PC-3 (cell line): ENCODE results near the gene CGGBP1. TPM values are rescaled to one million over a fixed set of nuclear protein-coding genes. Genes with fewer than 3 reads are reported as not detected.

ENCODE experiments used
- ATAC-seq: fragments of 200-7000 bp; cut with Tn5 transposase; 2 replicates; pipeline ENCODE4 v1.9.1; 2020; ENCODE audit warnings: mild to moderate bottlenecking, moderate library complexity
- BruUV-seq: library from RNA; stranded (reverse); fragments of 400-500 nt; replicated peaks from 2 replicates; lab custom pipeline; 2021; lab: Mats Ljungman, UMichigan
- CTCF ChIA-PET: fragments of 300-600 bp; sonication (Branson Sonifier 250); formaldehyde crosslinking; loops from one replicate; lab custom pipeline; 2022; ENCODE audit warnings: antibody characterized with exemption; lab: Charles Lee
- POLR2A ChIA-PET: fragments of 300-600 bp; sonication (Branson Sonifier 250); formaldehyde crosslinking; loops from one replicate; lab custom pipeline; 2022; ENCODE audit warnings: antibody characterized with exemption; ENCODE audit not compliant: unreplicated experiment; lab: Charles Lee
- DNase-seq: peaks from one replicate; pipeline ENCODE4 v3.0.0-alpha.2; 2015
- H2AFZ ChIP-seq: fragments of 300-600 bp; sonication (generic); 2 replicates; pipeline ENCODE4 v1.6.0; 2016; ENCODE audit warnings: antibody characterized with exemption, low read length
- H3F3A ChIP-seq: fragments of 300-600 bp; sonication (generic); one replicate; pipeline ENCODE4 v1.6.0; 2017; ENCODE audit warnings: antibody characterized with exemption, low read length, control low read depth, mild to moderate bottlenecking; ENCODE audit not compliant: unreplicated experiment
- H3K27ac ChIP-seq: fragments of 300-600 bp; sonication (generic); 2 replicates; pipeline ENCODE4 v1.5.1; 2016; ENCODE audit warnings: mild to moderate bottlenecking, low read length
- H3K27me3 ChIP-seq: fragments of 300-600 bp; sonication (generic); 2 replicates; pipeline ENCODE4 v1.6.1; 2016; ENCODE audit warnings: low read length, mixed read lengths
- H3K36me3 ChIP-seq: fragments of 300-600 bp; sonication (generic); 2 replicates; pipeline ENCODE4 v1.6.1; 2016; ENCODE audit warnings: low read depth, mixed run types, low read length, mixed read lengths
- H3K4me1 ChIP-seq: fragments of 300-600 bp; sonication (generic); 2 replicates; pipeline ENCODE4 v1.5.1; 2016; ENCODE audit warnings: low read length; ENCODE audit not compliant: insufficient read depth
- H3K4me2 ChIP-seq: fragments of 300-600 bp; sonication (generic); 2 replicates; pipeline ENCODE4 v1.6.0; 2016; ENCODE audit warnings: low read length
- H3K4me3 ChIP-seq: fragments of 300-600 bp; sonication (generic); 2 replicates; pipeline ENCODE4 v1.5.1; 2016; ENCODE audit warnings: mild to moderate bottlenecking, low read length, mixed read lengths
- H3K79me2 ChIP-seq: fragments of 300-600 bp; sonication (generic); 2 replicates; pipeline ENCODE4 v1.6.1; 2017; ENCODE audit warnings: low read length, mixed read lengths
- H3K9ac ChIP-seq: fragments of 300-600 bp; sonication (generic); 2 replicates; pipeline ENCODE4 v1.6.0; 2016; ENCODE audit warnings: mild to moderate bottlenecking, low read length
- H3K9me2 ChIP-seq: fragments of 300-600 bp; sonication (generic); replicated peaks from 2 replicates; pipeline ENCODE4 v1.6.1; 2016; ENCODE audit warnings: mixed run types, low read length, mixed read lengths
- H3K9me3 ChIP-seq: fragments of 300-600 bp; sonication (generic); 2 replicates; pipeline ENCODE4 v1.6.1; 2016; ENCODE audit warnings: low read length, mixed read lengths
- H4K20me1 ChIP-seq: fragments of 300-600 bp; sonication (generic); 2 replicates; pipeline ENCODE4 v1.6.1; 2016; ENCODE audit warnings: low read length, mixed read lengths
- EZH2 ChIP-seq: fragments of 300-600 bp; sonication (generic); IDR thresholded peaks from one replicate; pipeline ENCODE4 v1.6.1; 2017; ENCODE audit warnings: antibody characterized with exemption, mild to moderate bottlenecking, low read length; ENCODE audit not compliant: unreplicated experiment
- EZH2phosphoT487 ChIP-seq: fragments of 300-600 bp; sonication (generic); IDR thresholded peaks from 2 replicates; pipeline ENCODE4 v1.6.1; 2018; ENCODE audit warnings: mild to moderate bottlenecking, antibody characterized with exemption, low read length, borderline replicate concordance
- intact Hi-C: fragments of 100-400 bp; cut with micrococcal nuclease; formaldehyde crosslinking; loops from 2 replicates; pipeline ENCODE4 v1.9.0; 2023
- total RNA-seq: library from RNA; depleted of rRNA; stranded (reverse); fragments of >200 nt; gene quantifications from 2 replicates; pipeline ENCODE4 v1.2.3, GENCODE V29; 2014
- TF ChIP-seq, protein P1 (sequence below): fragments of 300-600 bp; sonication (generic); conservative IDR thresholded peaks from 2 replicates; pipeline ENCODE4 v1.5.1; 2017; ENCODE audit warnings: antibody characterized with exemption, low read depth, mild to moderate bottlenecking, low read length

Gene CGGBP1
- total RNA-seq, 1 experiment from 2014 or later: 37.1 TPM

- Histone ChIP-seq H4K20me1 (no peaks in the 10 kb centered on the region), H3K4me1 (peaks cover 9% of the 10 kb centered on the region), H2AFZ (peak overlapping the region; percentile 40; the same call in 1 of the 2 replicates), H3K4me2 (no peak overlapping the region), H3F3A (no peaks in the 10 kb centered on the region), H3K27ac (no peak overlapping the region), H3K36me3 (no peaks in the 10 kb centered on the region), H3K4me3 (no peak overlapping the region), H3K9me3 (no peaks in the 10 kb centered on the region), H3K9ac (no peak overlapping the region), H3K9me2 (no peaks in the 10 kb centered on the region), H3K79me2 (no peaks in the 10 kb centered on the region), H3K27me3 (no peaks in the 10 kb centered on the region)
- POLR2A ChIA-PET: no interaction called here
- BruUV-seq: no TSS peak
- no peak for ATAC-seq
- intact Hi-C loops: loop anchor here (1.0 to 5.0 kb wide), 3 partner anchors 26 to 79 kb away; partner anchors contain the start of genes CGGBP1 and ZNF654
- no peak for DNase-seq
- CTCF ChIA-PET: no interaction called here
- no peak for TF ChIP-seq EZH2
- no peak for TF ChIP-seq EZH2phosphoT487
- TF ChIP-seq, protein P1, sequence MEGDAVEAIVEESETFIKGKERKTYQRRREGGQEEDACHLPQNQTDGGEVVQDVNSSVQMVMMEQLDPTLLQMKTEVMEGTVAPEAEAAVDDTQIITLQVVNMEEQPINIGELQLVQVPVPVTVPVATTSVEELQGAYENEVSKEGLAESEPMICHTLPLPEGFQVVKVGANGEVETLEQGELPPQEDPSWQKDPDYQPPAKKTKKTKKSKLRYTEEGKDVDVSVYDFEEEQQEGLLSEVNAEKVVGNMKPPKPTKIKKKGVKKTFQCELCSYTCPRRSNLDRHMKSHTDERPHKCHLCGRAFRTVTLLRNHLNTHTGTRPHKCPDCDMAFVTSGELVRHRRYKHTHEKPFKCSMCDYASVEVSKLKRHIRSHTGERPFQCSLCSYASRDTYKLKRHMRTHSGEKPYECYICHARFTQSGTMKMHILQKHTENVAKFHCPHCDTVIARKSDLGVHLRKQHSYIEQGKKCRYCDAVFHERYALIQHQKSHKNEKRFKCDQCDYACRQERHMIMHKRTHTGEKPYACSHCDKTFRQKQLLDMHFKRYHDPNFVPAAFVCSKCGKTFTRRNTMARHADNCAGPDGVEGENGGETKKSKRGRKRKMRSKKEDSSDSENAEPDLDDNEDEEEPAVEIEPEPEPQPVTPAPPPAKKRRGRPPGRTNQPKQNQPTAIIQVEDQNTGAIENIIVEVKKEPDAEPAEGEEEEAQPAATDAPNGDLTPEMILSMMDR: no peak
Observed at GRCh38 chr3:88033079-88033478, 25.7 kb downstream of the CGGBP1 start.

DNA sequence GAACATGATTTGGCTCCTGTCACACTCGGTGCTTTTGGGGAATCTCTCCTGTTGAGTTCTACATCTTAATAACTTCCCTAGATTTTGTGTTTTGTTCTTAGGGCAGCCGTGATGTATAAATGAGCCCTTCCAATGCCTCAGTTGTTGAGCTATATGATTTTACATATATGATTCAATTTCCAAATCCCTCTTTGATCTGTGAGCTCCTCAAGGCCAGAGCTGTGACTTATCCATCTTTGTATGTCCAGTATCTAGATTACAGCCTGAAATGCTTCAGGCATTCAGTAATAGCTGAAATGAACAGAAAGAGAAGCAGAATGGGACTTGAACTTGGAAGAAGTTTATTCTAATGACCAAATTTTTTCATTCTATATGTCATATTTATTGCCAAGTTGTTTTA, 26.6 kb downstream of the CGGBP1 start:
- Histone ChIP-seq H3K9me2 (no peaks in the 10 kb centered on the region), H3K36me3 (no peaks in the 10 kb centered on the region), H3K4me2 (peak overlapping the region; percentile 86), H3K27me3 (no peaks in the 10 kb centered on the region), H3K4me1 (peaks cover 9% of the 10 kb centered on the region), H3K4me3 (peak overlapping the region; percentile 69), H3K27ac (no peak overlapping the region), H3K9me3 (no peaks in the 10 kb centered on the region), H3K79me2 (no peaks in the 10 kb centered on the region), H3K9ac (peak overlapping the region; percentile 8; the same call in 1 of the 2 replicates), H2AFZ (peak overlapping the region; percentile 92), H3F3A (no peaks in the 10 kb centered on the region), H4K20me1 (no peaks in the 10 kb centered on the region)
- no TSS peak for BruUV-seq
- no peak for TF ChIP-seq EZH2phosphoT487
- TF ChIP-seq EZH2: no peak
- TF ChIP-seq, protein P1: no peak
- intact Hi-C loops: loop anchor here (2.0 to 5.0 kb wide), 2 partner anchors 27 to 80 kb away; partner anchors contain the start of genes CGGBP1 and ZNF654
- ChIA-PET POLR2A (no interaction called here), CTCF (interaction anchor here (1.0 kb wide), 1 partner anchor 27 kb away, joined by 6 read pairs; no protein-coding TSS in a partner anchor)
- peak; percentile 6 for DNase-seq
- ATAC-seq: peak; percentile 21

DNA sequence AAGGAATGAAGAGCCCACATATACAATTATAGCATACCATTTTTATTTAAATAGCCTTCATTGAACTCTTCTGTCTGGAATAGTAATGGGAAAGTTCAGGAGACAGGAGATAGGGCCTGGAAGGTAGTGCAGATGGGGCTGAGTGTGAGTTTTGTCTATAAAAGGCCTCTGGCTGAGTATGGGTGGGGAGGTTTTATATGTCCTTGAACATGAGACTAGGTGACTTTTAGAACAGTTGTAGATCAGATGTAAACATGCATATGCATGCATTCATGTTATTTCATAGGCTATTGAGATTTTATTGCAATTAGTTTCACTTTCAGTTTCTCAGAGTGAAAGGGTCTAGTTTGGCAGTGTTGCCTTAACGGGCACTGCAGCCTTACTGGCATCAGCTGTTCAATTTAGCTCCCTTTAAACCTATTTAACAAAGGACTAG, 27.1 kb downstream of the CGGBP1 start:
- Histone ChIP-seq H3K4me1 (peaks cover 9% of the 10 kb centered on the region), H3F3A (no peaks in the 10 kb centered on the region), H3K9me3 (no peaks in the 10 kb centered on the region), H4K20me1 (no peaks in the 10 kb centered on the region), H3K4me2 (peak overlapping the region; percentile 86), H3K4me3 (peak overlapping the region; percentile 69), H3K36me3 (no peaks in the 10 kb centered on the region), H3K27ac (no peak overlapping the region), H3K79me2 (no peaks in the 10 kb centered on the region), H3K9me2 (no peaks in the 10 kb centered on the region), H3K9ac (peak overlapping the region; percentile 8; the same call in 1 of the 2 replicates), H3K27me3 (no peaks in the 10 kb centered on the region), H2AFZ (peak overlapping the region; percentile 92)
- BruUV-seq: no TSS peak
- CTCF ChIA-PET: interaction anchor here (0.6 to 1.0 kb wide), 2 partner anchors 27 to 111 kb away, joined by 3 to 6 read pairs; no protein-coding TSS in a partner anchor
- DNase-seq: peak; percentile 49
- POLR2A ChIA-PET: interaction anchor here (1.0 kb wide), 1 partner anchor 27 kb away, joined by 3 read pairs; the partner anchor contains the start of genes CGGBP1 and ZNF654
- peak; percentile 80 for ATAC-seq
- intact Hi-C loops: loop anchor here (2.0 to 5.0 kb wide), 2 partner anchors 27 to 81 kb away; partner anchors contain the start of genes CGGBP1 and ZNF654
- TF ChIP-seq, protein P1: no peak
- TF ChIP-seq EZH2: no peak
- no peak for TF ChIP-seq EZH2phosphoT487
